ENCODE data around the gene IDE. TPM values are rescaled to one million over a fixed set of nuclear protein-coding genes. Genes with fewer than 3 reads are reported as not detected.

The IDE gene
- total and polyA plus RNA-seq, 2 of the 4 experiments (the other 2 are of a cell fraction): 9.3 to 27.4 TPM

DNA sequence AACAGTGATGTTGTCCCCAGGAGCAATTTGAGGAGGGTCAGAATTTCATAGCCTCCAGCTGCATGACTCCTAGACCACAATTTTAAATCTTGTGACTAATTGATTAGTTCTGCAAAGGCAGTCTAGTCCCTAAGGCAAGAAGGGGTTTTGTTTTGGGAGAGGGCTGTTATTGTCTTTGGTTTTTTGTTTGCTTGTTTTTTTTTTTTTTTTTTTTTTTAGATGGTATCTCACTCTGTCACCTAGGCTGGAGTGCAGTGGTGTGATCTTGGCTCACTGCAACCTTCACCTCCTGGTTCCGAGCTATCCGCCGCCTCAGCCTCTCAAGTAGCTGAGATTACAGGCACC, 165.9 kb downstream of the IDE start:
- CTCF ChIA-PET: no interaction called here

More for the DNA sequence above, 165.9 kb downstream of the IDE start:
- TF ChIP-seq CHD1 (IDR thresholded peaks at IDR 0.05; ENCODE audit: low read depth, low read length) (no peak), FOS (IDR thresholded peaks at IDR 0.05; ENCODE audit: low read depth, low read length) (no peak), RCOR1 (IDR thresholded peaks at IDR 0.05; ENCODE audit: insufficient replicate concordance, low read length) (no peak)
- H2BK15ac ChIP-seq (ENCODE audit: low read depth, low read length): no peak overlapping the region
- no peak overlapping the region for H4K8ac ChIP-seq (ENCODE audit: low read depth in 2 of 2, low read length in 2 of 2)
- BruUV-seq (replicated peaks): no TSS peak
- no peak overlapping the region for H3K27ac ChIP-seq (ENCODE audit: insufficient read depth, low read length)
- no peaks in the 10 kb centered on the region for H3K9me3 ChIP-seq (ENCODE audit: control insufficient read depth, insufficient read depth, low read length)
- no CpG with 5 or more reads among the region's 3 CpGs for WGBS, 2 experiments (ENCODE audit: extremely low coverage in 2 of 2, insufficient read length in 1 of 2)
- H2AK9ac ChIP-seq (replicated peaks; ENCODE audit: low read depth, low read length, poor library complexity): no peak overlapping the region
- no peaks in the 10 kb centered on the region for H3K36me3 ChIP-seq (ENCODE audit: control insufficient read depth, insufficient read depth, low read length)
- H4K20me1 ChIP-seq (ENCODE audit: insufficient read depth, low read length): no peaks in the 10 kb centered on the region
- H4K91ac ChIP-seq (ENCODE audit: insufficient read depth, low read depth, low read length): no peak overlapping the region
- H3K14ac ChIP-seq (replicated peaks; ENCODE audit: low read depth, low read length): no peak overlapping the region
- H3K4ac ChIP-seq (ENCODE audit: low read depth, low read length): no peak overlapping the region
- intact Hi-C loops (cut with micrococcal nuclease): no loop called here
- no peaks in the 10 kb centered on the region for H3K9me1 ChIP-seq (ENCODE audit: insufficient read depth, low read length)
- no peak overlapping the region for H2BK120ac ChIP-seq (ENCODE audit: low read depth, low read length)
- H3K18ac ChIP-seq (ENCODE audit: low read depth, low read length): no peak overlapping the region
- peaks cover 11% of the 10 kb centered on the region for H3K27me3 ChIP-seq (ENCODE audit: control insufficient read depth, insufficient read depth, low read length)
- in situ Hi-C loops (cut with MboI; ENCODE audit: low sequenced_read_pairs): no loop called here
- ATAC-seq (ENCODE audit: low read depth) (no peak), DNase-seq (no peak)
- no peak overlapping the region for H2AK5ac ChIP-seq (ENCODE audit: low read depth, low read length)
- no peak overlapping the region for H2AFZ ChIP-seq (replicated peaks; ENCODE audit: low read length, poor library complexity)
- POLR2A ChIA-PET (ENCODE audit: unreplicated experiment): no interaction called here
- H3K4me2 ChIP-seq (ENCODE audit: low read depth, low read length): no peak overlapping the region
- H3K9ac ChIP-seq (ENCODE audit: low read depth, low read length): no peak overlapping the region
- no peak overlapping the region for H4K5ac ChIP-seq (ENCODE audit: low read depth, low read length)
- H3K4me1 ChIP-seq (ENCODE audit: control insufficient read depth, insufficient read depth, low read length): no peaks in the 10 kb centered on the region
- H3K4me3 ChIP-seq (ENCODE audit: insufficient read depth, low read depth, low read length): no peak overlapping the region
- H2BK5ac ChIP-seq (ENCODE audit: low read depth, low read length, poor library complexity, severe bottlenecking): no peak overlapping the region
- dilution Hi-C loops (cut with HindIII; ENCODE audit: low sequenced_read_pairs, unreplicated experiment): no loop called here
- H3K56ac ChIP-seq (ENCODE audit: extremely low read depth, insufficient read depth, low read length): no peak overlapping the region
- no peak overlapping the region for H3K23ac ChIP-seq (ENCODE audit: low read depth, low read length)
- H2BK20ac ChIP-seq (ENCODE audit: low read depth, low read length): no peak overlapping the region
- H3K79me1 ChIP-seq (ENCODE audit: low read depth in 1 of 2, low read length in 2 of 2): no peaks in the 10 kb centered on the region
